Loucy (cell line): Measurements from ENCODE around the gene DLGAP1.

Source experiments
- EZH2phosphoT487 ChIP-seq: fragments of 200-600 bp; IDR thresholded peaks from 2 replicates; pipeline ENCODE4 v1.6.1; 2018; ENCODE audit warnings: antibody characterized with exemption, mild to moderate bottlenecking, moderate library complexity, borderline replicate concordance
- TF ChIP-seq, protein P1 (sequence below): fragments of 200-600 bp; sonication (generic); conservative IDR thresholded peaks from 2 replicates; pipeline ENCODE4 v1.5.1; 2014; ENCODE audit warnings: mild to moderate bottlenecking, antibody characterized with exemption, low read length

- TF ChIP-seq, protein P1, sequence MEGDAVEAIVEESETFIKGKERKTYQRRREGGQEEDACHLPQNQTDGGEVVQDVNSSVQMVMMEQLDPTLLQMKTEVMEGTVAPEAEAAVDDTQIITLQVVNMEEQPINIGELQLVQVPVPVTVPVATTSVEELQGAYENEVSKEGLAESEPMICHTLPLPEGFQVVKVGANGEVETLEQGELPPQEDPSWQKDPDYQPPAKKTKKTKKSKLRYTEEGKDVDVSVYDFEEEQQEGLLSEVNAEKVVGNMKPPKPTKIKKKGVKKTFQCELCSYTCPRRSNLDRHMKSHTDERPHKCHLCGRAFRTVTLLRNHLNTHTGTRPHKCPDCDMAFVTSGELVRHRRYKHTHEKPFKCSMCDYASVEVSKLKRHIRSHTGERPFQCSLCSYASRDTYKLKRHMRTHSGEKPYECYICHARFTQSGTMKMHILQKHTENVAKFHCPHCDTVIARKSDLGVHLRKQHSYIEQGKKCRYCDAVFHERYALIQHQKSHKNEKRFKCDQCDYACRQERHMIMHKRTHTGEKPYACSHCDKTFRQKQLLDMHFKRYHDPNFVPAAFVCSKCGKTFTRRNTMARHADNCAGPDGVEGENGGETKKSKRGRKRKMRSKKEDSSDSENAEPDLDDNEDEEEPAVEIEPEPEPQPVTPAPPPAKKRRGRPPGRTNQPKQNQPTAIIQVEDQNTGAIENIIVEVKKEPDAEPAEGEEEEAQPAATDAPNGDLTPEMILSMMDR: no peak
- TF ChIP-seq EZH2phosphoT487: no peak
Measured at GRCh38 chr18:3485153-3486149, 969.7 kb downstream of the DLGAP1 start.
